NCI-H69 (cell line): ENCODE data around the gene HOXA11.

Experiments
- DNase-seq: peaks from one replicate; lab custom pipeline; 2025; lab: John Stamatoyannopoulos, UW

The HOXA11 gene

DNA sequence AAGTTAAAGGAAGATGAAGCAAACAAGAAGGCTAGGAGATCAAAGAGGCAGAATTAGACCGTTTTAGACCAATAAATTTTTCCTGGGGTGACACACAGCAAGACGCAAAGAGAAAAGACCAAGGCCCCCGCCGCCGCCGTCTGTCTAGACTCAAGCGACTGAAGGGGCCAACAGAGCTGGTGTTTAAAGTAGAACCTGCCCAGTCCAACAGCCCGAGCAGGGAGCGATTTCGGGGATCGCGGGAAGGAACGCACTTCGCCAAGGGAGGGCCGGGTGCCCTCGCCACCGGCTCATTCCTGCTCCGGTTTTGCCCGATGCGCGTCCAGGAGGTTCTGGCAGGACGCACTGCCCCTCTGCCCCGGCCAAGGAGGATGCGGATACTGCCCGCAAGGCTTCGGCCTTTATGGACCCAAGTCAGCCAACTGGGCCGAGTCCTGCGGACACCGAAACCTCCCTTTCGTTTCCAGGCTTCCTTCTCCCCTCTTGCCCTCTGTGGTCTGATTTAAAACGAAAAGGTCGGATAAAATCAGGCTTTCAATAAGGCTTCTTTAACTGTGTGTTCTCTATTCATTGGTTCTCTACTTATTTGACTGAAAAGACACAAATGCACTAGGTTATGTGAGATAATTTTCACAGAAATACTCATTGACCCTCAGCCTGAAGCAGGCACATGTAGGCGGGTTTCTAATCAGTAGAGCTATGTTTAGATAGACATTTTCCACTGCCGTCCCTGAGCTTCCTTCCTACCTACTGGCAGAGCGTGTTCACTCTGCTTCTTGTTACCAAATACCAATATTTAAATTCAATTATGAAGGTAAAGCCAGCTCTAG is 26.4 kb downstream of the HOXA11 start:
- DNase-seq = no peak

DNA sequence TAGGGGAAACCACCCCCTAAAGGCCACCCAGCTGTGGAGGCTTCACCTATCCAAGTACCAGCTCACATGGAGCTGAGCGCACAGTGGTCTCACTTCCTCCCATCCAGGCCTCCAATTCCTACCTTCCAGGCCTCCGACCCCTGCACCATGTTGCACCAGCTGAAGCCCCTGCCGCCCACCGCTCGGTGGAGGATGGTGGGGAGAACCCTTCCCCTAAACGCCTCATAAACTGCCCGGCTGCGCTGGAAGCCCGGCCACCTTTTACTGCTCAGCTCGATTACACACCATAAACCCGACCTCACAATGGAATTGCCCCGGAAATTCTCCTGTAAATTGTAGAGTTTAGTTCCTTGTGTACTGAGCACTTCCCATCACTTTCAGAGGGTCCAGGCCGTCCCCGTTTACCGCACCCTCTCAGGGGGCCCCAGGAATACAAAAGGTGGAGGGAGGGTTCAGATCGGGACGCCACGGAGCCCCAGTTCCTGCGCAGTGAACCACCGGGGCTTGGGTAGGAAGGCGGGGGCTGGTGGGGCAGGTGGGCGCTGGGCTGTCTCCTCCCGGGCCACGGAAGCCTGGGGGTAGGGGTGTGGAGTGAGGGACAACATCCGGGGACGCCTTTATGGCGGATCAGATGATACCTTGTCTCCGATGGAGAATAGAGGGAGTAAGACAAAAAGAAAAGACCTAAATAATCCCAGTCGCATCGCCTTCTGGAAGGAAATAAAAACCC is 27.2 kb downstream of the HOXA11 start:
- no peak for DNase-seq

DNA sequence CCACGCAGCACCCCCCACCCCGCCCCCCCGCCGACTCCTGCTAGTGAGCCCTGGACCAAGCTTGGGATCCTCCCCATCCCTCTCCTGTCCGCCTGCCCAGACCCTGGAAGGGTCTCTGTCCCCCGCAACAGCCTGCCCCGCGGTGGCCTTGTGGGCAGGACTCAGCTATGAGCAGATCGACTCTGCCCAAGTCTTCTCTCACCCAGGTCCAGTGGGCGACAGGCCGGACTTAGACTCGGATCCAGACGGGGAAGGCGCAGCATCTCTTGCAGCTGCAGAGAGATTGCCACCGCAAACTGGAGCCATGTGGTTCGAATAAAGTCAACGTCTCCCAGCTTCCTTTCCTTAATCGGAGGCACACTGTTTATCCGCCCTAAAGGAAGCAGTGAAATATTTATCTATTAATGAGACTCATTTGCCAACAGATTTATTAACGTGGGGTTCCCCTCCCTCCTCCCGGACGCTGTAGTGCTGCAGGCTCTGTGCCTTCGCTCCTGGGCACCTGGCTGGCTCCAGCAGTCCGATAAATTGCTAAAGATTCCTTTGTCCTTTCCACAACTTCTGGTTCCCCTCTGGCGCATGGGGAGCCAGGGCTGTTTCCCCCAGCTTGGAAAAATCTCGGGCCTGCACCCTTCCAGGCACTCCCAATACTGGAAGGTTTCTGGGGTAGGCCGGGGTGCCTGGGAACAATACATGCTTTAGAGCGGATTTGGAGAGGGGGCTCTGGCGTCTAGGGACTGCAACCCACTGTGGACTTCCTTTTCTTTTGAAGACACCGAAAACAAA is 27.9 kb downstream of the HOXA11 start:
- DNase-seq = no peak

DNA sequence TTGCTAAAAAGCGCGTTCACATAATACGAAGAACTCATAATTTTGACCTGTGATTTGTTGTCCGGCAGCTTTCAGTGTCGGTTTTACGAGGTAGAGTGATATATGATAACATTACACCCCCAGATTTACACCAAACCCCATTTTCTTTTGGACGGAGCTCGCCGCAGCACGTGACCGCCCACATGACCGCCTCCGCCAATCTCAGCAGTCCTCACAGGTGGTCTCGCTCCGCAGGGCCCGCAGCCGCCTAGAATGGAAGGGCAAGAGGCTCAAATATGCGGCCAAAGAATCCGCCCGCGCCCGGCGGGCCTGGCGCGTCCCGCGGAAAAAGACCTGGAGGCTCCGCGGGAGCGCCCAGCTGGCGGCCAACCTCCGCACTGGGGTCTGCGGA is 28.5 kb downstream of the HOXA11 start, which contains the start of gene HOXA7:
Gene HOXA7 (minus strand): TSS at position 168 of the 391 bp plus-strand sequence. CDS start 130 bp downstream, at position 38.
- DNase-seq = no peak

DNA sequence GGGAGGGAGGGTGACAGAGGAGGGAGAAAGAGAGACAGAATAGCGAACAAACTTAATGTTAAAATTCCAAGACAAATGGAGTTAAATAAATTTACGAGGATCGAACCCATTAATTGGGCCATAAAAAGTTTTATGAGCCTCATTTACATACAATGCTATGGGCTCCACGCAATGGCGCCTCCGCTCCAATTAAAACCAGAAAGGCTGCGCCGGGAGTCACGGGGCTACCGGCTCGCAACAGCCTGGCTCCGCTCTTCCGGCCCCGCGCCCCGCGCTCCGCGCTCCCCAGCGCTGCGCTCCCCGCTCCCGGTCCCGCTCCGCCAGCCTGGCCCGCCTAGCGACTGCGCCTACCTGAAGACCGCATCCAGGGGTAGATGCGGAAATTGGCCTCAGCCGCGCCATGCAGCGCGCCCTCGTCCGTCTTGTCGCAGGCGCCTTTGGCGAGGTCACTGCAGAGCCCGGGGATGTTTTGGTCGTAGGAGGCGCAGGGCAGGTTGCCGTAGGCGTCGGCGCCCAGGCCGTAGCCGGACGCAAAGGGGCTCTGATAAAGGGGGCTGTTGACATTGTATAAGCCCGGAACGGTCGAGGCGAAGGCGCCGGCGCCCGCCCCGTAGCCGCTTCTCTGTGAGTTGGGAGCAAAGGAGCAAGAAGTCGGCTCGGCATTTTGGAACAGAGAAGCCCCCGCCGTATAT is 29.1 kb downstream of the HOXA11 start:
- DNase-seq = no peak

DNA sequence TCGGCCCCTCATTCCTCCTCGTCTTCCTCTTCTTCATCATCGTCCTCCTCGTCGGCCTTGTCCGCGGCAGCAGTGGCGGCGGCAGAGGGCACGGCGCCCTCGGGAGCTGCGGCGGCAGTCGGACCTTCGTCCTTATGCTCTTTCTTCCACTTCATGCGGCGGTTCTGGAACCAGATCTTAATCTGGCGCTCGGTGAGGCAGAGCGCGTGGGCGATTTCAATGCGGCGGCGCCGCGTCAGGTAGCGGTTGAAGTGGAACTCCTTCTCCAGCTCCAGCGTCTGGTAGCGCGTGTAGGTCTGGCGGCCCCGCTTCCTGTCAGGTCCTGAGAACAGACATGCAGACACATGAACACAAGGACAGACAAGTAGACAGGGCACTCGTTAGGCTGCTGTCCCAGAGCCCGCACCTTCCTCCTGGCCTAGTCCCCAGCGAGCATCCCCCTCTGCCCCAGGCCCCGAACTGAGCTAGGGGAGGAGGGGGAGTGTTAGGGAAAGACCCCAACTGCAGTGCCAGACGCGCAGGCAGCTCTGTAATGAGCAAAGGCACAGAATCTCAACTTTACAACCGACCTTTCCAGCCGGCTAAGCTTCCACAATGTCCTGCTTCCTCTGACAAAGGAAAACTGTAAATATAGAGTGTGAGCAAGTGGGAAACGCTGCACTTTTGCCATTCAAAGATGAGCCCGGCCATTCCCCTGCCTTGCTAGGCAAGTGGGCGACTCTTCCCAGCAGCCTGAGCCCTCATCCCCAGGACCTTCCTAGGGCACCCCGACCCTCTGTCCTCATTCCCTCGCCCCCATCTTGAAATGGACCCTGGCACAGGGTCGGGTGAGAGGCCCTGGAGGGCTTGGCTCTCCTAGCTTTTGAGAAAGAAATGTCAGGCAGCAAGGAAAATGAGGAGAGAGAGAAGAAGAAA is 29.9 kb downstream of the HOXA11 start:
- no peak for DNase-seq

DNA sequence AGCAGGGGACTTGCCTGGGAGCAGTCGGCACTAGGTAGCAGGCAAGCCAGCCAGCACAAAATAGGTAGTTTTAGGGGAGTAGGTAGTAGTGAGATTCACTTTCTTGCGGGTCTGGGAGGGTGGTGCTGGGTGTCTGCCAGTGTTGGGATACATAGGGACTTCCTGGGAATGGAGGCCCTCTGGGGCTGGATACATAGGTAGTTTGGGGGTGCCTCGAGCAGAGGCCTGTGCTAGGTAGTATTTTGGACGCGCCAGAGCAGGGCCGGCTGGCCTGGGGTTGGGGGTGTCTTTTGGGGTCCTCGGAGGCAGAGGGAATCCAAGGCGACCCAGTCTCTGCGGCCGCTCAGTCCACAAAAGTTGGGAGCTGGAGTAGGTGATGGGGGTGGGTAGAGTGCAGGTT is 30.7 kb downstream of the HOXA11 start:
- no peak for DNase-seq

DNA sequence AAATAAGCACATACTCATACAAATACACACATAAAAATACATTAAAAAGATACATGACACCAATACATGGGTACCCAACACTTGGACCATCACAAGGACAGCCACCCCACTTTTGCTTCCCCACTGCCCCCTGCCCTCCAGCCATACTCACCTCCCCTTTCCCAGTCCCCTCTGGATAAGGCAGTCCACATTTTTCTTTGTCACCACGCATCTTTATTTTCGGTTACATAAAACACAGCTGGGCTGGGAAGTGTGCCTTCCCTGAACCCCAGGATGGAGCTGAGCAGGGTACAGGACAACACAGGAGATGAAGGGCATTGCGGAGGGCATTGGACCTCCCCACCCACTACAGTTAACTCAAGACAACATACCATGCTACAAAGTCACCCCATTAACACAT is 31.5 kb downstream of the HOXA11 start:
- no peak for DNase-seq

DNA sequence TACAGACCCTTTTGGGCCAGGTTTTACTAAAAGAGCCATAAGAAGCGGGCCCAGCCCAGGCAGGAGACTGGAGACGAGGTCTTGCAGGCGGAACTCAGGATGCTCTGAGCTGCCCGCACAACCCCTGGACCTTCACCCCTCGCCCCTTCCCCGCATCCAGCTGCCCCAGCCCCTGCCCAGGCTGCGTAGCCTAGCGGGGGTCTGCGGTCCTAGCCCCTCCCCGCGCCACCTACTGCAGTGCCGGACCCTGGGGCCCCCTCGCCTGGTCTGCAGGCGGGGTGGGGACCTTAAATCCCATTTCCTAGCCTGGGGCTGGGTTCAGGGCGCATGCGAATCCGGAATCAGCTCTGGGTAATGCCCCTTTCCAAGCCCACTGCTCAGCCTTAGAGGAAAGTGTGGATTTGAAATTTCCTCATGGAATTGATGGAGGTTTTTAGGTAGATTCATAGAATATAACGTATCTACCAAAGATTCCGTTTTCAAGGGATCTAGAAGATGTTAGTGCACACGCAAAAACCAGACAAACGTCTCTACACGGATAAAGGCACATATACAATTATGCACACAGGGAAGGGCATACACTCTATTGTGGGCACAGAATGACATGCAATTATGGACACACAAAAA is 32.1 kb downstream of the HOXA11 start:
- DNase-seq = no peak

DNA sequence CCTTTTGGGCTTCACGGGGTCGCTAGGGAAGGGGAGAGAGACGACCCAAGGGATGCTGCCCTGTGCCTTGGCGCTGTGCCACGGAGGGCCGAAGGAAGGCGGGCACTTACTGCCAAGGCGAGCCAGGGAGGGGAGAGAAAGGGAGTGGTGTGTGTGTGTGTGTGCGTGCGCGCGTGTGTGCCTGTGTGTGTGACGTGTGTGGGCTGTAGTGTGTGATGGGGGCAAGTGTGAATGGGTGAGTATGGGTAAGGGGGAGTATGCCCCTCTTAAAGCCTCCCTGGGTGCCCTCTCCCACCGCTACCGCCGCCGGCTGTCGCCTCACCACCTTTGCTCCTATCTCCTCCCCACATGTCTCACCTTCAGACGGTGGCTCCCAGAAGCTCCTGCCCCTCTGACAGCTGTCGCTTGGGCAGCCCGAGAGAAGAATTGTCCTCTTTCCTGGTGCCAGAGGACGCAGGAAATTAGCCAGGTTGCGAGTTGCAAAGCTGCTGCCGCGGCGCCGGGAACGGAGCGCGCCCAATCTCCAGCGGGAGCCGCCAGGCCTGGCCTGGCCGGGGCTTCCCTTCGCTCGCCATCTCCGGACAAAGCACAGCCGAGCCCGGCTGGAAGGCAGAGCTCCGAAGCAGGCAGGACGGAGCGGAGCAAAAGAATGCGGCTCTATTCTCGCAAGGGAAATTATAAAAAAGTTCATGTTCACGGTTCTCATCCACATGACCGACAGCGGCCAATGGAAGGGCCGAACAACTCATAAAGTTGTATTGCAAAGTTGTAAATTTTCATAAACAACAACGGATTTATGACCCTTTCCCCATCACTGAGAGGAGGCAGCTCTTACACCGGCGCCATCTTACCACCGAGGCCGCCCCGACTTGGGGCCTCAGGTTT is 32.9 kb downstream of the HOXA11 start, which contains the start of gene HOXA3:
Gene HOXA3 (minus strand): TSS at position 653 of the 885 bp plus-strand sequence. CDS start 41,943 bp downstream, outside the sequence.
- peak; percentile 90 for DNase-seq

DNA sequence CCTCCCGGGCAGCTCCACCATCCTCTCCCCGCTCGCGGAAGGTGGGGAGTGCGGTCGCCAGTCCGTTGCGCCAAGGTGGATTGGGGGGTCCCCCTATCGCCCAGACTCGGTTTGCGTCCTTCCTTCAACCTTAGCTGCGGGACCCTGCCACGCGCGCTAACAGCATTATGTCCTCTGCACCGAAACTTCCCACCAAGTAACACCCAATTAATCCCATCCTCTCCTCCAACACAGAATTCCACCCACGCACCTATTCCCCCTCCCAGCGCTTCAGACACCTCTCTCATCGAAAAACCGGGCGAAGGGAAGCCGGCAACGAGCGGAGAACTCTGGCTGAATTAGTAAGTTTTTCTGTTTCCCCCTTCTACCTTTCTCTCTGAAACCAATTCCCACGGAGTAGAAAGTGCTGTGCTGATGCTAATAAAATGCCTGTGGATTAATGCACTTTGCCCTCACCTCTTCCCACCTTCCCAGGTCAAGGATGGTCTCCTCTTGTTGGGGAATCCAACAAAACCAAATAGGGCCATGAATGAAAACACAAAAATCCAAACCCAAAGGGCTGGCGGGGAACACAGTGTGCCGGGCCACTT is 33.6 kb downstream of the HOXA11 start:
- no peak for DNase-seq

DNA sequence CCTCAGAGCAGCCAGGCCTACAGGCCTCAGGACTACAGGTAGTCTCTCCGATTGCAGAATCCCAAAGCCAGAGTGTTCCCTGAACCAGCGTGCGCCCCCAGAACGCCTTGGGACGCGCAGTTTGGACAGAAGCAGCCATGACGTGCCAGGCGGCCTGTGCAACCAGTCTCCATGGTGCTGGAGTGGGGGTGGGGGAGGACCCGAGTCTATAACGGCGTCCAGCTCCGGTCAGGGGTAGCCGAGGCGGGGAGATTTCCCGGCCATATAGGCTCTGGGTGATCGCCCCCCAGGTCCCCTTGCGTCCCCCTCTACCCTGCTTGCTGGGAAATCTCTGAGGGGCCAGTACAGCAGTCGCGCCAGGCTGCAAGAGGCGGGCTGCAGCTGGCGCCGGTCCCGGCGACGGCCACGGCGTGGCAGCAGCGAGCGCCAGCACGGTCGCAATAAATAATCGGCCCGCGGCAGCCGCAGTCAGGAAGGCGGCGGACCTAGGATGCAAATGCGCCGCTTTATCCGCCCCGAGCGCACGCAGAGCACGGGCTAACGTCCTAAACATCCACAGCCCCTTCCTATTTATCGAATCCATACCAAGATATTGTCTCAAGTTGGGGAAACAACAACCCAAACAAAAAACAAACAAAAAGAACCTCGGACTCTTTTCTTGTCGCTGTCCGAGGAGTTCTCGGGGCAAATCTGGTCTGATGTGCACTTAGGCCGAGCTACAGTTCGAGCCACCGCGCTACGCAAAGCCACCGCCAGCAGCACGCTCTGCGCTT is 34.3 kb downstream of the HOXA11 start:
- peak; percentile 94 for DNase-seq

DNA sequence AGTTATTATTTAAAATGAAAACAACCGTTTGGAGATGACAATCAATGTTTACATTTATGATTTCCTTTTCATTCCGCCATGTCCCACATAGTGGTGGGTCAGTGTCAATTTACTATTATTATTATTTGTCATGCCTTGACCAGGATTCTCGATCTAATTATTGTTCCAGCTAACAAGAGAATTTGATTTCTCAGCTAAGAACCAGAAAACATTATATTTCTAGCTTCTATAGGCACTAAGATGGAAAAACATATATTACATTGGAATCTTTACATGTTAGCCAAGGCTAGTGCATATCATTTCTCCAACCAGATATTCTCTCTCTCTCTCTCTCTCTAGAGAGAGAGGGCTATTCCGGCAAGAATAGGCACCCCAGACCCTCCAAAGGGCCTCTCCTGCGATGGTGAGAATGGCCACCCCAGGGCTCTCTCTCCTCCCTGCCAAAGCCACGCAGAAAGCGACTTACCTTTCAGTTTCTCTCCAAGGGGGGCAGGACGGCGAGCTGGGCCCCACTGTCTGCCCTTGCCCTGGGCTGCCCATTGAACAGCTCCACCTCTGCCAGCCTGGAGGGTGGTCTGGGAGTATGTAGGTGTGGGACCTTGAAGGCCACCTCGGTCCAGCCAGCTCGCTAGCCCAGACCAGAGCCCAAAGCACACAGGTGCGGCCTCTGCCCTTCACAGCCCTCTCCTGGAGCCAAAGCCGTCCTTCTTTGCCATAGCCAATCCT is 35.0 kb downstream of the HOXA11 start:
- DNase-seq = peak; percentile 84

DNA sequence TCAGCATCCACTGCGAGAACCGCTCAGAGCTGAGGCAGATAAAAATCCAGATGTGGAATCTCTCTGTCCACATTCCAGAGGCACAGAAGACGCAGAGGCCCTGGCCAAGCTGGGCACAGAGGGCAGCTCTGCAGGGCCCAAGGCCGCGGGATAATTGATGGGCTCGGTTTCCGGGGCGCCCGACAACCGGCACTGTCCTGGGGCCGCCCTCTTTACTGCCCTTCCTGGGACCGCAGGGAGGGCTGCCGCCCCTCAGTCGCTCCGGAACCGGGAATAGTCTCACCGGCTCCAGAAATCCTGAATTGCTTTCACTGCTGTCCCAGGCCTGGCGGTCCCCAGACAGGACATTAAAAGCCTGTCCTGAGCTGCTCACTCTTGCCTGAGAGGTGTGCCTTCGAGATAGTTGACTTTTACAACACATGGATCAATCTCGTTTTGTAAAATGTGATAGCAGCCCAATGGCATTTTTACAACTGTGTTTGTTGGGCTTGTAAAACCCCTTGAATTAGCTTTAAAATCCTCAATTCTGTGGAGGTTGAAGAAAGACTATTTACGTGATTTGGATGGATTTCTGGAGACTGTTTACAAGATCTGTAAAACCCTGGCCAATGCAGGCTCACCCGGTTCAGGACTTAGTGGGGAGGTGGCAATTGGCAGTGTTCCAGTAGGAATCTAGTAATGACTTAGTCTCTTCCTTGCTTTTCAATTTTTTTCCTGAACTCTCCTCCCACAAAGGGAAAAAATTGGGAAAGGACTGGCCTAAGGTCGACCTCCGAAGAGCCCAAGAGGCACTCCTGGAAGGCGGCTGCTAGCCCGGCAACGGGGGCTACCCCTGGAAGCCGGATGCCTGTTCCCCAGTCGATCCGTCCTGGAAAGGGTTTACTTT is 36.0 kb downstream of the HOXA11 start:
- peak; percentile 73 for DNase-seq

DNA sequence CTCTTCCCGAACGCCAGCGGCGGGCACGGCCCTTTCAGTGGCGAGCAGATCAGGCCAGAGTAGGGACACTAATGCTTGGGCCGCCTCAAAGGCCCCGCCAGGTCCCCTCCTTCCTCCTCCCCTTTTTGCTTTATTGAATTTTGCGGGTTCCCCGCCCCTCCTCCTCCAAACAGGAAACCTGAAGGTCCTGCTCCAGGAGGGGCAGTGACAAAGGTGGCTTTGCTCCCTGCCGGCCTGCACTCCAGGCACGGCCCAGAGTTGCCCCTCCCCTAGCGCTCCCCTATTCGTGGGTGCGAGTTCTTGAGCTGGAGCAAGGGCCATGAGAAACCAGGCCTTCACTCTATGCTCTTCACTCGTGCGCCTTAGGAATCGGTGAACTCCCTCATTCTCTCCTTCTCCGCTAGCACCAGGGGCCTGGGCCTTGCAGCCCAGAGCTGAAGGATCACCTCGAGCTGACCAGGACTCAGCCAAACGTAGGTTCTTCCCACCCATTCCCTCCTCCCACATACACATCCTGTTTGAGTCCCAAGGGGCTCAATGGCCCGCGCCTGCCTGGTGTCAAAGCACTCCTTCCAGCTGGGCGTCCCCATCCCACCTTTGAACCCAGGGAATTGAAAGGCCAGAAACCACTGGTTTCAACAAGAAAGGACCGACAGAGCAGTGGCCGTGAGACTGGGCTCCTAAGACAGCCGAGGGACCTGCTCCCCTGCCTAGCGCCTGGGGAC is 36.8 kb downstream of the HOXA11 start:
- DNase-seq = peak; percentile 76
